GM18517 (cell line): ENCODE data around the gene CCDC85A.

Source experiments
- ATAC-seq: cut with Tn5 transposase; IDR thresholded peaks from one replicate; pipeline ENCODE4 v1.9.1; 2021; ENCODE audit warnings: mild to moderate bottlenecking, moderate library complexity; ENCODE audit not compliant: unreplicated experiment

CCDC85A gene

GRCh38 chr2:56292951-56293350 is 109.2 kb downstream of the CCDC85A start:
- ATAC-seq: no peak

- no peak for ATAC-seq
Measured at GRCh38 chr2:56295666-56296065, 111.9 kb downstream of the CCDC85A start.

GRCh38 chr2:56297671-56298070 is 113.9 kb downstream of the CCDC85A start:
- ATAC-seq: no peak

- no peak for ATAC-seq
Measured at GRCh38 chr2:56299171-56299691, 115.4 kb downstream of the CCDC85A start.

GRCh38 chr2:56309626-56310170 is 125.9 kb downstream of the CCDC85A start:
- no peak for ATAC-seq

GRCh38 chr2:56313500-56313921 is 129.7 kb downstream of the CCDC85A start:
- ATAC-seq: no peak

- ATAC-seq: no peak
Measured at GRCh38 chr2:56314371-56314770, 130.6 kb downstream of the CCDC85A start.

- no peak for ATAC-seq
Measured at GRCh38 chr2:56314796-56315195, 131.0 kb downstream of the CCDC85A start.

GRCh38 chr2:56315376-56315775 is 131.6 kb downstream of the CCDC85A start:
- no peak for ATAC-seq

GRCh38 chr2:56316011-56316410 is 132.2 kb downstream of the CCDC85A start:
- no peak for ATAC-seq

GRCh38 chr2:56318147-56318546 is 134.4 kb downstream of the CCDC85A start:
- no peak for ATAC-seq

- ATAC-seq: no peak
Measured at GRCh38 chr2:56325661-56326345, 142.0 kb downstream of the CCDC85A start.

- ATAC-seq: no peak
Measured at GRCh38 chr2:56326346-56326741, 142.6 kb downstream of the CCDC85A start.

- no peak for ATAC-seq
Measured at GRCh38 chr2:56331810-56332209, 148.0 kb downstream of the CCDC85A start.

- no peak for ATAC-seq
Measured at GRCh38 chr2:56333812-56334485, 150.2 kb downstream of the CCDC85A start.

- ATAC-seq: no peak
Measured at GRCh38 chr2:56334622-56335021, 150.8 kb downstream of the CCDC85A start.

GRCh38 chr2:56335101-56335500 is 151.3 kb downstream of the CCDC85A start:
- ATAC-seq: no peak

GRCh38 chr2:56337342-56337741 is 153.6 kb downstream of the CCDC85A start:
- ATAC-seq: no peak

GRCh38 chr2:56338232-56338631 is 154.4 kb downstream of the CCDC85A start:
- ATAC-seq: no peak

GRCh38 chr2:56344771-56345170 is 161.0 kb downstream of the CCDC85A start:
- ATAC-seq: no peak

- ATAC-seq: no peak
Measured at GRCh38 chr2:56347881-56348280, 164.1 kb downstream of the CCDC85A start.
